CD4-positive, alpha-beta T cell treated with Interleukin-4 for 4 hours (primary cell): ENCODE data around the gene MID1.

Source experiments
- DNase-seq: peaks from one replicate; pipeline ENCODE4 v3.0.0-alpha.2; 2020

Gene MID1

DNA sequence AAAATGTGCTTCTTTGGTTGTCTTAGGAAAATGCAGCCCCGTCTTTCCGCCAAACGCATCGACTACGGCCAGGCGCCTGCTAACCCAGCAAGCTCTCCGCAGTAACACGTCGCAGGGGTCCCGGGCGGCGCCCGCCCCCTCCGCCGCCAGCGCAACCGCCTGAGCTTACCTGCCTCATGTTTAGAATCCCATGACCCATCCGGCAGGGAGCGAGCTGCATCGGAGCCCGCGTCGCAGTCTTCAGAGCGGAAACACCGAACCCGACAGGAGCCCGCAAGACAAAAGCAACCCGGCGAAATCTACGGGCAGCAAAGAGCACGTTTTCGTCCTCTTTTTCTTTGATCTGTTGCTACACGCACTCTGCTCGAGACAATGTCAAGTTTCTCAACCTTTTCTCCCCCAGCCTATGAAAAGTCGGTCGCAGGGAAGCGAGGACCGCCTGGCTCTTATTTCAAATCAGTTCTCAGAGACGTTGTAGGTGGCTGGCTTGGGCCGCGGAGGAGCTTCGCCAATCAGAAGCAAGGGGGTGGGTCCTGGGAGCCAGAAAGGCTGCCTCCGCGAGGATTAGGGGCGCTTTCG, at the start of gene MID1:
MID1 (minus strand) TSS at position 465 of the 579 bp plus-strand sequence. CDS start 53,038 bp downstream, outside the sequence.
- DNase-seq, result no peak

- DNase-seq, result no peak
Observed at GRCh38 chrX:10667143-10667542, 46.8 kb upstream of the MID1 start.

DNA sequence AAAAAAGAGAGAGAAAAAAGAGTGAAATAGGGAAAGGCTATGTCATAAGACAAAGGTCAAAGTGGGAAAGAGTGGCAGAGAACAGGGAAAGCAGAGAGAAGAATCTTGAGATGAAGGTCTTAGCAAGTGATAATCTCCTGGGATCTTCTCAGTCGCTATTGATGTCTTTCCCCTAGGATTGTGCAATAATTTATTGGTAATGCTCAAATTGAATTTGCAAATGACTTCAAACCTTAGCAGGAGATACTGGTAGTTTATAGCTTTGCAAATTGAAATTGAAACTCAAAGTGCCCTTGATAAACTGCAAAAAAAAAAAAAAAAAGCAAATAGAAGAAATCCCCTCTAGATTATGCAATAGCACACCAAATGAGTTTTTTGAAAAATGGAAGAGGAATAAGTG, 45.7 kb upstream of the MID1 start:
- no peak for DNase-seq

DNA sequence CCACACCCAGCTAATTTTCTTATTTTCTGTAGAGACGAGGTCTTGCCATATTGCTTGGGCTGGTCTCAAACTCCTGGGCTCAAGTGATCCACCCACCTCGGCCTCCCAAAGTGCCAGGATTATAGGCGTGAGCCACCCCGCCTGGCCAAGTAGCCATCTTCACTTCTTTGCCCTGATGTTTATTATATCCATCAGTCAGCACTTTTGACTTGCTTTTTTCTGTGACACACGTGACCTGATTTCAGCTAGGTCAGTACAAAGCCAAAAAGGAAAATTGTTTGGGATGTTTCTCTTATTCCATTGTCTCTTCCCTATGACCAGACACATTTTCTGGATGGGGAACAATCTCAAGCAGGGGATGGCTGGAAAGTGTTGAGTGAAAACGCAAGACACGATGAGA, 45.3 kb upstream of the MID1 start:
- no peak for DNase-seq

DNA sequence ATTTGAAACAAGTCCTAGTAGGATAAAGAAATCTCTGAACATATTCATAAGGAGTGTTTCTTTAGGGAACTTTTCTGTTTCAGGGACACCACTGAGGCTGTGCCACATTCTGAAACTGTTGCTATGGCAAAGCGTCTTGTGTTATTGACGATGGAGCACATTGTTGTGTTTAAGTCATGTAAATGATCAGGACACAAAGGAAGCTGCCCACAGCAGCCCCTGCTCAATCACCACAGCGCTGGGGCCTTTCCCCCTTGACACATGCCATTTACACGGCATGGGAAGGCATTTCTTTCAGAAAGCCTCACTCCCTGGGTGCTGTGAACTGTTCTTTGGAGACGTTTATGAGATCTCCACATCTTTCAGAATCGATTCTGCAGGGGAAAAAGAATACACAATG, 39.8 kb upstream of the MID1 start:
- no peak for DNase-seq

DNA sequence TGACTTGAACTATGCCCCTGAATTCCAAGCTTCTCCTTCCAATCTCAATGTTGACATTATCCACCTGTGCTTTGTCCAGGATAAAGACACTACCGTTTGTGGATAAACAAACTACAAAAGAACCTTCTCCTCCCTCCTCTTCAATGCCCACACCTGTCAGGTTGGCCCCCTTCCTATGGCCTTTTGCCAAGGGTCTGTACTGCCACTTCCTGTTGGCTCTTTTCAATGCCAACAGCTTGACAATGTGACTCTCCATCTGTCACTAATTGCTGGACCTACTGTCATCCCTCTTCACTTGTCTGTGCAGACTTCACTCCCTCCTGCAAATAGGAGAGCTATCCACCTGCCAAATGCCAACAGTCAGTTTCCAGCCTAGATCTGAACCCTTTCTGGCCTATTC, 35.8 kb upstream of the MID1 start:
- DNase-seq, result no peak

DNA sequence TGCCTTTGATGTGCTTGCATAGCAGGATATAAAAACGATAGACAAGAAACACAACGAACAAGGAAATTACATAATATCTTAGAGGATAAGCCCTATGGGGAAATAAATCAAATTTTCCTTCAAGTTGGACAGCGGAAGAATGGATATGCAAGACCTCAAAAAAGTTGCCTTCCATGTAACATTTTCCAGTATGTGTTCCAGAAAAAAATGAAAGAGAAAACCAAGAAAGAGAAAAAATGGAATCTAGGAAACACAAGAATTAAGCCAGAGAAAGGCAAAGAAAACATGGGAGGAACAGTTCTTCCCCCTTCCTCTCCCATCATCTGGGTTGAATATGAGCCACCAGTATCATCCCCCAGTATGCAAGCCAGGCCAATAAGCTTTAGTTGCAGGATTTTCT, 34.6 kb upstream of the MID1 start:
- no peak for DNase-seq

DNA sequence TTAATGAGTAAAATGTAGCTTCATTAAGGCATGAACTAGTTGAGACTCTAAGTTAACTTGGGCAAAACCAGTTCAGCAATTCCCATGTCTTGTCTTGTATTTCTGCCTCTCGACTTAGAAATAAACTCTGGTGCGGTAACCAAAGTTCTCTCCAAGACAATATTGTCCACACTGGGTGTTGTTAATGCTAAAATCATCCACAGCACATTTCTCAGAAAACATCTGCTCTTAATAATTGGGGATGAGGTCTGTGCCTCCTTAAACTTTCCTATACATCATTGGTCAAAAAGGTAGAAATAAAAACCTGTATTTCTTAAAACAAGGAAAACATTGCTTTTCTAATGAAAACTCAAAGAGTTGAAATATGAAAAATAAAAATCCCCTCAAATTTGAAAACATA, 32.9 kb upstream of the MID1 start:
- no peak for DNase-seq

DNA sequence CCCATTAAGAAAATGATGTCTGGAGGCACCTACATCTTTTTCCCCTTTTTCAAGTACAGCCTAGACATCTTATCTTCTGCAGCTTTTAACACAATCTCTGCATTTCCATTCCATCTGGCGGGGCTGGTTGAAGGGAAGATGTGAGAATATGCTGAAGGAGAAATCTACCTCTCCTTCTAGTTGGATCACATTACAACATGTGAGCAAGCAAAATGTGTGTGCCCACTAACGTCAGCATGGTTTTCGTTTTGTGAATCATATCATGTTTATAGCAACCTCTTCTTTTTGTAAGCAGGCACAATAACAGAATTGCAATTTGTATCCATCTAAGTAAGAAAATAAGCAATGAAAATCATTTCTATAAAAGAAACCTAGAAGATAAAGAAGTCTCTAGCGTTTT, 28.9 kb upstream of the MID1 start:
- DNase-seq, result no peak

DNA sequence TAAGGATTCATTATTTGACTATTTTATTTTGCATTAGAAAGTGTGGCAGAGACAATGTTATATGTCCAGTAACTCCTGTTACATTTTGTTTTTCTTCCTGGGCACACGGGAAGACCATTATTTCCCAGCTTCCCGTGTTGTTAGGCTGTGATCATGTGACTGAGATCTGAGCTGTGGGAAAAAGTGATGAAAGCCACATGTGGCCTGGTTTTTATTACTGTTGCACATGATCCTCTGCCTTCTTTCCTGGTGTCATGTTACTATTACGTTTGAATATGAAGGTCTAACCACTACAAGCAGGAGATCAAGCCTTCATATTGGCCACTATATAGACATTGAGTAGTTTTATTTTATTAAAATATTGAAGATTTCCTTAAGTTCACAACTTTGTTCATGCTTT, 28.2 kb upstream of the MID1 start:
- DNase-seq, result no peak

- no peak for DNase-seq
Observed at GRCh38 chrX:10636851-10637250, 16.5 kb upstream of the MID1 start.

DNA sequence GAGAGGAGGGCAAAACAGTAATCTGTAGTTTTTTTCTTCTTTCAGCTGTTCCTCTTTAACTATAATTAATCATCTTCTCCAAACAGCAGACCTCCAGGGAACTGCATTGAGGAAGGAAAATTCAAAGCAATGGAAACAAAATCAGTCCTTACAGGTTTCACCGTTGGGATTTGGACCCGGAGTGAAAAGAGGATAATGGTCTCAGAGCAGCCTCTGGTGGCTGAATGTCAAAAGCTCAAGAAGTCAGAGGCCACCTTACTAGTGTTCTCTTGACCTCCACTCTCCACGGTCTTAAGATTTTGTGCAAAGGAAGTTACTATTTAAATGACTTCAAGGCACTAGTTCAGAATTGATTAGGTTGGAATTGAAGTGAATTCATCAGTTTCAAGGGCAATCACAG, 16.0 kb upstream of the MID1 start:
- DNase-seq, result no peak

DNA sequence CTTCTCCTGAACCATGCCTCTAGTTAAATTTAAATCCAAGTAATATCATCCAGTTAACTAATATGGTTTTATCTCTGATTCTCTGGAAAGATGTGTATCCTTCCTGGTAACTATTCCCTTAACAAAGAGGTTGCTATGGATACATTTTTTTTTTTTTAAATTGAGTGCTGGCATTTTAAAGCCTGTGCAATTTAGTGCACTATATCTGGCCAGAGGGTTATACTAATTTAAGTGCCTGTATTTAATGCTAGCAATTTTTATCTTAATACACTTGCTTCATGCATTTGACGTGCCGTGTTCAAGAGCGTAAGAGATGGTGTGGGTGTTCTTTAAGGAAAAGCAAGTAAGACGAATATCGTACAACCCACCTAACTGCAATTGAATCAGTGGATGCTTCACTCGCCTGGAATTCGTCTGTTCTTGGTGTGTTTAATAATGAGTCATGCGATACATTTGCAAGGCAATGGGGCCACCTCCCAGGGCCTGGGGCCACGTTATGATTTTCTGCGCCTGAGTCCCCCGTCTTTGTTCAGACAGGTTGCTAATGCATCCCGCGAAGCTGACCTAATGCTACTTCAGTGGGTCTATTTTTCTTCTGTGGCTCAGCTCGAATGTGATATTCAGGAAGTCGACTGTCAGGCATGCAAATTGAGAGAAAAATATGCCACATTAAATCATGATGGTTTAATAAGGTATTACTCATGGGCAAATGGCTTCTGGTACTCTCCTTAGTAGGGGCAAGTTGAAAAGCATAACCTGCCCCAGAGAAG, 14.2 kb upstream of the MID1 start:
- DNase-seq, result no peak

GRCh38 chrX:10633722-10634121, 13.3 kb upstream of the MID1 start:
- no peak for DNase-seq

- no peak for DNase-seq
Observed at GRCh38 chrX:10631416-10632145, 11.2 kb upstream of the MID1 start.

DNA sequence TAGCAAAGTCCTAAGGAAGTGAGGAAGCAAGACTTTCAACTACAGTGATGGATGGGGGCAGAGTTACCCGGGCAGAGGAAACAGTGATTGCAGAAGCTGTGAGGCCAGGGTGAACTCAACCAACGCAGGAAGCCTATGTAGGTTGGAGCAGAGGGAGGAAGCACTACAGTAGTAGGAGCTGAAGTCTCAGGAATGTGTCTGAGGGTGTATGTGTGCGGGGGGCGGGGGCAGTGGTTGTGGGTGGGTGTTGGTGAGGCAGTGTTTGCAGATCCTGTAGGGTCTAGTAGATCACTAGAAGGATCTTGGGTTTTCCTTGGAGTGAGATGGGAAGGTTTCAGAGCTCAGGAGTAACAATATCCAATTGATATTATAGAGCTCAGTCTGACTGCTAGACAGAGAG, 9.9 kb upstream of the MID1 start:
- DNase-seq, result no peak

GRCh38 chrX:10629905-10630304, 9.5 kb upstream of the MID1 start:
- no peak for DNase-seq

DNA sequence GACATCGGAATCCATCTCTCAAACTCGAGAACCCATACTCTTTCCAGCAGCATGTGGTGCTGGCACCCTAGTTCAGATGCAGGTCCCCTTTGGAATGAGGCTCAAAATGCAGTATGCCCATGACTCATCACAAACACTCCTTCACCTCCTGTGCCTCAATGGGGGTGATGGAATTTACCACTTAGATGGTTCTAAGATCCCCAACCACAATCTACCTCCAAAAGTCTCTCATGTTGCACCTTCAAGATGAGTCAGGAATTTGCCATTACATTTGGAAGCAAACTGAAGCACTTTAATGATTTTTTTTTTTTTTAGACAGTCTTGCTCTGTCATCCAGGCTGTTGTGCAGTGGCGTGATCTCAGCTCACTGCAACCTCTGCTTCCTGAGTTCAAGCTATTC, 8.5 kb upstream of the MID1 start:
- DNase-seq, result no peak

DNA sequence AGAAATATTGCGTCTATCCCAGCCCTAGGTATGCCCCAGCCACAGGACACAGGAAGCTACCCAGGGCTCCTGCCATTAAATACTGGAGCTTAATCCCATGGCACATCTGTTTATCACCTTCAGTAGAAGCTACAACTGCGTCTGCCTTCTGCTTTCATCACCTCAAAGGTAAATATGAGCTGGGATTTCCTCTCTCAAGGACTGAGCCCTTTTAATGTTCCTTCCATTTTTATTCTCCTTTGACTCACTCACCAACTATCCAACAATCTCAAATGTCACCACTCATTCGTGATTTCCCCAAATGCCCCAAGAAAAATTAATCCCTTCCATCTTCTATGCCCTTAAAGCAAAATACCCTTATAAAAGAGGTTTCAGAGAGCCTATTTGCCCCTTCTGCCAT, 1.8 kb upstream of the MID1 start:
- DNase-seq, result no peak

DNA sequence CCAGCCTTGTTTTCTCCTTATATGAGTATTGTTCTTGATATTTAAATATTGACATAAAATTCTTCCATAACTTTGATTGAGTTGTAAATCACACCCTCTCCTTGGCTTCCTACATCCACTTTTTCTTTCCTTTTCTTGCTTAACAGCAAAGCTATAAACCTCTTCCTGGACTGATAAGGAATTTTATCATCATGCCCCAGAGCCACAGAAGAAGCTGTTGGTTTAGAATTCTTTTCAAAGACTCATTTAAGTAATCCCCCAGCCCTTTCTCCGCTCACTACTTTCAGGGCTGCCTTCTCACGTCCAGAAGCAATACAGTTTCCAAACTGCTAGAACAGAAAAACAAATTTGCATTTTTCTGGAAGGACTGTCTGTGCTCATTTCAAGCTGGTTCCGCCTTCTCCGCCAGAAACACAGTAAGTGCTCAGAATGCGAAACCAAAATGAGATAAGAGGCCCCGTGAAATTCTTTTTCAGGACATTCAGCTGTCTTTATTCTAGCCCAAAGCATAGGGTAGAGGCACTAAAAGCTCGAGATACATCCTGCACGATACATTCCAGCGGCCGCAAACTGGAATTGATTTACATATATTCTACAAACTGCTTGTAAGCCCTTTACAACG, 849 bp downstream of the MID1 start:
- no peak for DNase-seq

DNA sequence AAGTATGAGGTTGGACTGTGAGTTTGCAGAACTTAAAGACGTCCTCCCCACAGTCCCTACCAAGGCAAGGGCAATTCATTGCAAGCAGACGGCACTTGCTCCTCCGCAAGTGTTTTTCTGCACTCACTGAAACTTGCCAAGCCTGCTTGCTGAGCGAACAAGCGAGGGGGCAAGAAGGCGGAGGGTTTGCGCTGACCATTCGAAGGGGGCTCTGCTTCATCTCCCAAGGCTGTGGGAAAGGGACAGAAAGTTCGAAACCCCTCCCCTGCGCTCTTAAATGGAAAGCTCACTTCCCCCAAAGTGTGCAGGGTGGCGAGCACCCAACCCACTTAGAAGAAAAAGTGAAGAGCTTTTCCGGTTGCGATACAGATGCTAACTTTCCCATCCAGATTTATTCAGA, 1.4 kb downstream of the MID1 start:
- DNase-seq, result no peak

DNA sequence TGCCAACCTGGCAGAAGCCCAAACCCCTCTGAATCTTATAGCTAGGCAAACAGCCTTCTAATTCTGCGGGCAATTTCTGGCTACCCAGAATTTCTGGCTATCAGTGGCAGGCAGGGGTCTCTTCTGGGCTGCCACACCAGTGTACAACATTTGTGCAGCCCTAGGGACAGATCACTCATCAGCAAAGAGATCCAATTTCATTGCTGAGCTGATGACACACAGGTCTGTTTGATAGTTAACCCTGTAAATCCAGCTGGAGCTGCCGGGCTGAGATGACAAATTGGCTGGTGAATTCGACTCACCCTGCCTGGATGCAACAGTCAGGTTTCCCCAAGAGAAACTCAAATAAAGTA, 2.4 kb downstream of the MID1 start:
- DNase-seq, result no peak

DNA sequence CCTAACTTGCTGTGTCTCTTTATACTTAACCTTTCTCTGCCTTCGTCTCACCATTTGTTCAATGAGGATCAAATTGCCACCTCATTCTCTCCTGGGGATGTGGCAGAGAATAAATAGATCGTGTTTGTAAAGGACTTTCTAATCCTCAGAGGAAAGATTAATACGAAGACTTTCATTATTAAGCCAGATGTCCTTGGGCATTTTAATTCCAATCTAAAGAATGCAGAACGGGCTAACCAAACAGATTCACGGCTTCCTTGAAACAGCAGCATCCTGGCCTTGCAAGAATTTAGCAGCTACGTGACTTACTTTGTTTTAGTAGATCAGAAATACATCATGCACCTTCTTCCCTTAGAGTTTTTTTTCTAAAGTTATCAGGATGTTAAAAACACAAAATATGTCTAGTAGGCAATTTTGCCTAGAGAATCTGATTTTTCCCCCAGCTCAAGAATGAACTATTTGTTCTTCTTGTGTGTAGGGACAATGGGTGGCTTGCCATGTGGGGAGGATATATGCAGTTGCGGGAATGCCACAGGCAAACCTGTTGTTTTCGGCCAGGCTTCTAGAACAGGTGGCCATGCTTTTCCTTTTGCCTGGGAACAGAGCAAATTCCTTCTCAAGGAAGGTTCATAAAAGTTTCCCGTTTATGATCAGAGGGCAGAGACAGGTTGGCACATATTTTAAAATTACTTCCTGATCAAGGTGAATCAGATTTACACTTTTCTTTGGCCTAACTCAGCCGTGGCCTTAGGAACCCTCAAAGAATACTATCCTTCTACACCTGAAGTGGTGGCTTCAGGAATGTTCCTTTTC, 3.0 kb downstream of the MID1 start:
- no peak for DNase-seq
